HG03432 (cell line): ENCODE data around the gene TAL1.
"Not testable (repeated sequence)": the region's sequence is repeated elsewhere in the genome, so short reads cannot be mapped to it uniquely, and the experiment has no call there.

ENCODE experiments used
- ATAC-seq: cut with Tn5 transposase; IDR thresholded peaks from one replicate; pipeline ENCODE4 v1.9.1; 2021; ENCODE audit warnings: mild to moderate bottlenecking, moderate library complexity; ENCODE audit not compliant: unreplicated experiment

The TAL1 gene

DNA sequence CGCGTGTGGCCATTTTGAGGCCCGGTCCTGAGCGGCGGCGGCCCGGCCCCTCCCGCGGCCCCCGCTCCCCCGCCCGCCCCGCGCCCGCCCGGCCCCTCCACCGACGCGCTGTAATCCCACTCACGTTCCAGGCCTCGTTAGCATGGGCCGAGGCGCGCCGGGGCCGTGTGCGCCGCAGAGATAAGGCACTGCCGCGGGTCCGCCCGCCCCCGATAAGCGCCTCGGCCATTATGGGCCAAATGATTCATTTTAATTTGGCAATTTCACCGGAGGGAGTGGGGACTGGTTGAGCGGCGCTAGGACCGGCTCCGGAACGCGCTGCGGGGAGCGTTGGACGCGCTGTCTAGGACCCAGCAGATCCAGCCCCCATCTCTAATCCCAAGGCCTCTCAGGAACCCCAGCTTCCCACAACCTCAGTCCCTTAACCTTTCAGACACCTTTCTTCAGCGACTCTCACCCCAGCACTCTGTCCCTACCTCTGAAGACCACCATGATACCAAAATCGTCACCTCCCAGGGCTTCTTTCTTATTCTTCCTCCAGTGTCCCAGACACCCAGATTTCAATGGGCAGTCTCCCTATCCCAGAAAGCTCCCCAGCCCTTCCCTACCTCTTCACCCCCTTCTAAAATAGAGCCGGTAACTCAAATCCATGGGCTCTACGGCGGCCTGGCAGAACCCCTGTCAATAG is at the start of gene TAL1:
Gene TAL1 (minus strand): TSS at position 39 of the 688 bp plus-strand sequence. CDS start 6,337 bp downstream, outside the sequence.
- ATAC-seq, result no peak

DNA sequence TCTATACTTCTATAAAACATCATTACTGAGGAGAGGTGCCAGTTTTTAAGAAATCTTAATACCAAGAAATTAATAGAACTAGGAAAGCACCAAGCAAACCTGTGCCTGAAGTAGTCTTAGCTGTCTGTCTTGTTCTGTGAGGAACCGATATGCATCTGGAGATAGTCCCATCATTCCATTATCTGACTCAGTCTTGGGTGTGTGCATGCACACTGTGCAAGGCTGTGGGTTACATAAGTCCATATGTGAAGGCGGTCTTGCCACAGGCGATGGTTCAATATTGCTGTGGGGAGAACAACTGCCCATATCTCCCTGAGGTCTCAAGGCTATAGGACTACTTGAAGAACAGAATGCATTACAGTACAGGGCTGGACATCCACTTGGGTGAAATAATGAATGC is 48.1 kb upstream of the TAL1 start:
- no peak for ATAC-seq

DNA sequence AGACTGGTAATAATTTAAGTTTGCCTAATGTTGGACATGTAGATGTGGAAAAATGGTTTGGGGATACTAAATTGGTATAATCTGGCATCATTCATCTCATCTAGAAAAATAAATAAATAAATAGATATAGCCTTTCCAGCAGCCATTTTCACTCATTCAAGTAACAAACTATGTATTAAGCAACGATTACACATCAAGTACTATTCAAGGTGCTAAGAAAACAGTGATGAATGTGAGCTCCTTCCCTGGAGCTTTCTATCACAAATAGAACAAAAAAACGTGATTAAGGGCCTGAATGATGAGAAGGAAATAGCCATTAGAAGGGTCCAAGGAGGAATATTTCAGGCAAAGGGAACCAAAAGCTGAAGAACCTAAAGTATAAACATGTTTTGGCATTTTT is 44.8 kb upstream of the TAL1 start:
- no peak for ATAC-seq

DNA sequence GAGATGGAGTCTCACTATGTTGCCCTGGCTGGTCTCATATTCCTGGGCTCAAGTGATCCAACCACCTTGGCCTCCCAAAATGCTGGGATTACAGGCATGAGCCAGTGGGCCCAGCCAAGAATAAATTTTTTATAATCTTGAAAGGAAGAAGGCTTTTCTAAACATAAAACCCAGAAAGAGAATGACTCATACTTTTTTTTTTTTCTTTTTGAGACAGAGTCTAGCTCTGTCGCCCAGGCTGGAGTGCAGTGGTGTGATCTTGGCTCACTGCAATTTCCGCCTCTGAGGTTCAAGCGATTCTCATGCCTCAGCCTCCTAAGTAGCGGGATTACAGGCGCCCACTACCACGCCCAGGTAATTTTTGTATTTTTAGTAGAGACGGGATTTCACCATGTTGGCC is 43.8 kb upstream of the TAL1 start:
- ATAC-seq, result not testable (repeated sequence)

DNA sequence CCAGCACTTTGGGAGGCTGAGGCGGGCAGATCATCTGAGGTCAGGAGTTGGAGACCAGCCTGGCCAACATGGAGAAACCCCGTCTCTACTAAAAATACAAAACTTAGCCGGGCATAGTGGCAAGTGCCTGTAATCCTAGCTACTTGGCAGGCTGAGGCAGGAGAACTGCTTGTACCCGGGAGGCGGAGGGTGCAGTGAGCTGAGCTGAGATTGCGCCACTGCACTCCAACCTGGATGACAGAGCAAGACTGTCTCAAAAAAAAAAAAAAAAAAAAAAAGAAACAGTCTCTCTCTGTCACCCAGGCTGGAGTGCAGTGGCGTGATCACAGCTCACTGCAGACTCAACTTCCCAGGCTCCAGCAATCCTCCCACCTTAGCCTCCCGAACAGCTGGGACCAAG is 33.5 kb upstream of the TAL1 start:
- ATAC-seq, result not testable (repeated sequence)

DNA sequence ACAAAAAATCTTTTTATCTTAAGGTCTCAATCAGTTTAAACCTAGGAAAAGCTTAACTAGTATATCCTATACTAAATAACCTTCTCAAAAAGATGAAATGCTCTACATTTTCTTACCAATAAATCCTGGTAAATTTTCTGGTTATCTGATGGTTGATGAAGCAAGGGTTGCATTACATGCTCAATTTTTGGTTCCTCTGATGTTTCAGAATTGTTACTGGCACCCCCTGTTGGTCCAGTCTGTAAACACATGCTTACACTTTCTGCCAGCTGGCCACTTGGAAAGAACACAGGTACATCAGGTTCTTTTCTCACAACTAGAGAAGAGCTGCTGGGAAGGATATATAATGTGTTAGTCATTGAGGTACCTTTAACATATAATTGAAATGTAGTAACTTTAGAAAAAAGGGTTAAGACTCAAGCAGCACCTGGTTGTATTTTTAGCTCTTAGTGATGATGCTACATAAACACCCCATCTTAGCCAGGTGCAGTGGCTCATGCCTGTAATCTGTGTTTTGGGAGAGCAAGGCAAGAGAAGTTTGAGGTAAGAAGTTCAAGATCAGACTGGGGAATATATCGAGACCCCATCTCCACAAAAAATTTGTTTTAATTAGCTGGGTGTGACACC is 30.9 kb upstream of the TAL1 start:
- no peak for ATAC-seq

DNA sequence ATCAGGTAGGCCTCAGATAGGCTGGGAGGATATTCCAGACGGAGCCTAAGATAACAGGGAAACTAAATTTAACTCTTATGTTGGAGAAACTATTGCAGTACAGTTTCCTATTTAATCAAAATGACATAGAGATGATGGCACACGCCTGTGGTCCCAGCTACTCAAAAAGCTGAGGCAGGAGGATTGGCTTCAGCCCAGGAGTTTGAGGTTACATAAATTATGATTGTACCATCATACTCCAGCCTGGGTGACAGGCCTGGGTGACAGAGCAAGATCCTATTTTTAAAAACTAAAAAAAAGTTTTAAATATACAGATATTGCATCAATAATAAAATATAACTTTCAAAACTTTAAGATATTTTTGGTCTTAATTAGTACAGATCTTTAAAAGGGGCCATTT is 25.2 kb upstream of the TAL1 start:
- ATAC-seq, result no peak

DNA sequence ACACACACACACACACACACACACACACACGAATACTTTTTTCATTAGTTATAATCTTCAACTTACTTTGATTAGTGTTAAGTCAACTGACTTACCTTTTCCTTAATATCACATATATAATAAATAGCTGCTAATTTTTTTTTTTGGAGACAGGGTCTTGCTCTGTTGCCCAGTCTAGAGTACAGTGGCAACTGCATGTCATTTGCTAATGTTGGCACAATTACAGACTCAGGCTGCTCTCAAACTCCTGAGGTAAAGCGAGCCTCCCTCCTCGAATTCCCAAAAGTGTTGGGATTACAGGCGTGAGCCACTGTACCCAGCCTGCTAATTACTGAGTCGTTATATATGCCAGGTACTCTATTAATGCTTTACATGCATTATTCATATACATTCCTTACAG is 20.8 kb upstream of the TAL1 start:
- ATAC-seq, result no peak

DNA sequence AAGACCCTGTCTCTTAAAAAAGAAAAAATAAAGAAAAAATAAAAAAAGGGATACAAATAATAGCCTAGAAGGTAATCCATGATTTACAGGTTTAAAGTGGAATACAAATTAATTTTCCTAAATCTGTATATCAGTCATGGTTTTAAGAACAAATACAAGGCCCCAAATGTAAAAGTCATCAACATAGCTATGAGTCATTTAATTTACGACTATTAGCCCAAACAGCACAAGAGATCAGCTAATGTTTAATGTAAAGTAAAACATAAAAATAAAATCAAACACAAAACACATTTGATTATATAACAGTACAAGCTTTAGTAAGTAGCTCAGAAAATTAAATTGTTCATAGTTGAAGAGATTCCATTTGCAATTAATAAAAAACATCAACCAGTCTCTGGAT is 20.3 kb upstream of the TAL1 start:
- no peak for ATAC-seq

DNA sequence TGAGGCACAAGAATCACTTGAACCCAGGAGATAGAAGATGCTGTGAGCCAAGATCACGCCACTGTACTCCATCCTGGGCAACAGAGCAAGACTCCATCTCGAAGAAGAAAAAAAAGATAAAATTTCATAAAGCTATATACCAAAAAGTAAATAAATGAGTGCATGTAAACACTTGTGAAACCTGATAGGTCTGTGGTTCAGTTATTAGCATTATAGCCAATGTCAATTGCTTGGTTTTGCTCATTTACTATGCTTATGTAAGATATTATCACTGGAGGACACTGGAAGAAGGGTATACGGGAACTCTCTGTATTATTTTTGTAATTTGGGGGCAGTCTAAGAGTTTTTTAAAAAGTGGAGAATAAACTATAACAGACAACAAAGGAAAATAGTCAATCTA is 17.7 kb upstream of the TAL1 start:
- no peak for ATAC-seq

DNA sequence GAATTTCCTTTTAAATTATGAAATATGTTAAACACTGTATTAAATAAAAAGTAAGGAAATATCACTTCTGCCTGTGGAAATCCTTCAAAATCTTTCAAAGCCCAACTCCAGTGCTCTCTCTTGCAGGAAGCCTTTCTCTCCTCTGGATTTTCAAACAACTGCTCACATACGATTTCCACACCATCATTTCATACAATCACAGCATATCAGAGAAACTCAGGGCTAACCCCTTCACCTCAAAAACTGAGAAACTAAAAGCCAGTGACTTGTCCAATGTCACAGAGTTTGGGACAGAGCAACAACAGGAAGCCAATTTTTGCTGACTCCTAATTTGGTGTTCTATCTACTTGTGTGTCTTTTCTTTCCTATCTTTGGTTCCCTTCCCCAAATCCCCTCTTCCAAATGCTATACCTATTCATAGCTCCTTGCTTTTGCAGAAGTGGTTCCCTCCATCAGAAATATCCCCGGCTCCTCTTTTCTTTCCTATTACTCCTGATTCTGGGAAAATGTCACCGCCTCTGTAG is 12.4 kb upstream of the TAL1 start:
- no peak for ATAC-seq

DNA sequence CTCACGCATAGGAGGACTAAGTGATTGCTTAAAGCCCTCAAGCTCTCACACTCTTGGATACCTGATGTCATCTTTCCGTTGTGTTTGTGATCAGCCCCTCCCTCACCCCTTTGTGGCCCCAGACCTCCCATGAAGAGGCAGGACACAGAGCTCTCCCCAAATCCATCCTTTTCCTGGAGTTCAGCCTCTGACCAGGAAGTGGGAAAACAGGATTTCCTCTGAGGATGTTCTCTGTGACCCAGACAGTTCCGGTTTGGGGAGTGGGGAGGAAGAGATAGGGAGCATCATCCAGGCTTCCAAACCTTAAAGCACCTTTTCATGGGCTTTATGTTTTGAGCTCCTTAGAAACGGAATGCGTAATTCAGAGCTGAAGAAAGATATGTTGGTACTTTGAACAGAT is 11.9 kb upstream of the TAL1 start:
- no peak for ATAC-seq

DNA sequence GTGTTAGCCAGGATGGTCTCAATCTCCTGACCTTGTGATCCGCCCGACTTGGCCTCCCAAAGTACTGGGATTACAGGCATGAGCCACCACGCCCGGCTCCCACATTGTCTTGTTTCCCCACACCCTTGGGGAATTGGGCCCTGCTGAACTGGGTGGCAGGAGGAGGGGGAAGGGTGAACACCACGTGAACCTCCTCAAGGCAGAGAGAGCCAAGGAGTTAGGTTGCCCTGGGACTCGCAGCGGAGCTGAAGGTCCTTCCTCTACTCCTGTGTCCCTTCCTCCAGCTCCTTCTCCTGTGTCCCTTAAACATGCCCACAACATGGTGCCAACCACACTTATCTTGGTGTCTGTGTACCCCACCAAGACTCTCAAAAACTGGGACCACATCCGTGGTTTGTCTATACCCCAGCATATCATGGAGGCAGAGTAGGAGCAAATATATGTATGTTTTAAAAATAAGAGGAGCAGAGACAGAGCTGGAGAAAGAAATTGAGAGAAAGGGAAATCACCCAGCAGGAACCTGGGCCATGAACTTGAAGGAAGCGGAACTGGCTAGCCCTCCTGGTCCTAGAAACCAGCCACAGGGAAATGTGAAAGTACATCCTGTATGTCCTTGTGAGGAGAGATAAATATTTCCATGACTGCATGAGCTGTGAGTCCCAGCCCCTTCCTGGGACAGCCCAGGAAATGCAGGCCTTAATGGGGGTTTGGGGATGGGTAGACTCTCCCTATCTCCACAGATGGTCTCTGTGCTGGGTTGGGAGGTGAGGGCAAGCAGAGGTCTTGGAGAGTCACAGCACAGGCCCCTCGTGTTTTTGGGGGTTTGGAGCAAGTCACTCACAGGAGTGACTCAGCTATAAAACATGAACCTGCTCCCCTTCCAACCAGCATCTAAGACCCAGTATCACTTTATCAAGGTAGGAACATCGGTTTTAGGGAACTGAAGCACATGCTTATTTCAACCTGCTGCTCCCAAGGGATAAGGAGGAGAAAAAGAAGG is 9.4 kb upstream of the TAL1 start:
- no peak for ATAC-seq

DNA sequence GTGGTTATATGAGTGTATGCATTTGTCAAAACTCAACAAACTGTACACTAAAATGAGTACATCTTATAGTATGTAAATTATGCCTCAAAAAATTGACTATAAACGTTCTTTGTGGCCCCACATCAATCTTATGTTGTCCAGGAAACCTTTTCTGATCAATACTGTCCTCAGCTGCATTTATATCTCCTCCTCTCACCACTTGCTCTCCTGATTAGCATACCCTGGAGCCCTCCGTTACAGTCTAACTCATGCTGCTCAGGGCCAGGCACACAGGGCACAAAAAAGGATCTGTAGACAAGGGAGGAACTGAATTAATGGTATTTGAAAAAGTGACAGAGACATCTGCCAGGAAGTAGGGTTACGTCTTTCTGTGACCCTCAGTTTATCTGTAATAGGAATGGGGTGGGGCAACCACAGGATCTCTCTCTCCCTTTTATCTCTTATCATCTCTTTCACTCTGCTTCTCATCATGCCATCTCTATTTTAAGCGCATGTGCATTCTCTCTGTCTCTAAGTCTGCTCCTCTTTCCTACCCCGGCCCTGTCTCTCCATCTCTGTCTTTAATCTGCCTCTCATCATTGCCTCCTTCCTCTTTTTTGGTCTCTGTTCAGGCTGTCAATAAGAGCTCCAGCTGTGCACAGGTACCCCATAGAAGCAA is 7.0 kb upstream of the TAL1 start:
- no peak for ATAC-seq

DNA sequence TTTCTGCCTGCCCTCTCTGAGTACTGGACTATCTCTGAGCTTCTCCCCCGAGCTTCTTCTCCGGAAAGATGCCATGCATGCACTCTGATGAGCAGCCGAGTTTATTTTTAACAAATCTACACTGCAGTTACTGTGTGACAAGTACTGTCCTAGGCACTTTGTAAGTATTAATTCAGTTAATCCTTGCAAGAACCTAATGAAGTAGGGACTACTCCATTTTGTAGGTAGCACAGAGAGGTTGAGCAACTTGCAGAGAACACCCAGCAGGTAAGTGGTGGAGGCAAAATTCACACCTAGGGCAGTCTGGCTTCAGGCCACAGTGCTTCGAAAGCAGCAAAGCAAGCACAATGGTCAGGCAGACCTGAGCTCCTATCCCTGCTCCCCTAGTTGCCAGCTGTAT is 3.8 kb upstream of the TAL1 start:
- no peak for ATAC-seq

DNA sequence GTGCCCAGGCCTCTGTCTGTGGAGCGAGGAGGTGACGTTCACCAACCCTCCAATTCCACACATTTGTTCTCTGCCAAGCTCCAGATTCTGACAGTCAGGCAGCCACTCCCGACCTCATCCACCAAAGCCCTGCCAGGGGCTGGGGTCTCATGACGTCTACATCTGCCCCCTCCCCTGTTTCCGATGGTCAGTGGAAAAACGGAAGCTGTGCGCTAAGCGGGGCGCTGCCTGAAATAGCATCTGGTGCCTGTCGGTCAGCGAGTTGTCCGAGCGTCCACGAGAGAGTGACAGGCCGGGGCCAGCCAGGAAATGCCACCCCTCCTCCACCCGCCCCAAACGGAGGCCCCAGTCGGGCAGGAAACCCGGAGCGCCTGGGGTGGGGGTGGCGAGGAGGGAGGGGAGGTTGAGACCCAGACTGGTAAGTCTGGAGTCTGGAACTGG is 3.2 kb upstream of the TAL1 start:
- ATAC-seq, result no peak

DNA sequence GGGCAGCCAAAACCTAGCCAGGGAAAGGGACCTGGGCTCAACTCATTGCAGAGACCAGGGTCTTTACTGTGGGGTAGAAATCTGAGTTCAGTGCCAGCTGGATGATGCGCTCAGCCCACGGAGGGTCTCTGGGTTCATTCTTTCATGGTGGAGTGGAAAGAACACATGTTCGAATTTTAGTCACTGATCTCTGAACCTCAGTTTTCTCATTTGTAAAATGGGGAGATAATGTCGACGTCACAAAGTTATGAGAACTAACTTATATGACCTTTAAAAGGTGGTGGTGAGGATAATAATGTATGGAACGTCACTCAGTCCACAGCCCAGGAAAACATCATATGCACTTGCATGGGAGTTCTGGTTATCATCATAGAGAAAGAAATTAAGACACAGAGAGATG is 1.2 kb upstream of the TAL1 start:
- ATAC-seq, result no peak

DNA sequence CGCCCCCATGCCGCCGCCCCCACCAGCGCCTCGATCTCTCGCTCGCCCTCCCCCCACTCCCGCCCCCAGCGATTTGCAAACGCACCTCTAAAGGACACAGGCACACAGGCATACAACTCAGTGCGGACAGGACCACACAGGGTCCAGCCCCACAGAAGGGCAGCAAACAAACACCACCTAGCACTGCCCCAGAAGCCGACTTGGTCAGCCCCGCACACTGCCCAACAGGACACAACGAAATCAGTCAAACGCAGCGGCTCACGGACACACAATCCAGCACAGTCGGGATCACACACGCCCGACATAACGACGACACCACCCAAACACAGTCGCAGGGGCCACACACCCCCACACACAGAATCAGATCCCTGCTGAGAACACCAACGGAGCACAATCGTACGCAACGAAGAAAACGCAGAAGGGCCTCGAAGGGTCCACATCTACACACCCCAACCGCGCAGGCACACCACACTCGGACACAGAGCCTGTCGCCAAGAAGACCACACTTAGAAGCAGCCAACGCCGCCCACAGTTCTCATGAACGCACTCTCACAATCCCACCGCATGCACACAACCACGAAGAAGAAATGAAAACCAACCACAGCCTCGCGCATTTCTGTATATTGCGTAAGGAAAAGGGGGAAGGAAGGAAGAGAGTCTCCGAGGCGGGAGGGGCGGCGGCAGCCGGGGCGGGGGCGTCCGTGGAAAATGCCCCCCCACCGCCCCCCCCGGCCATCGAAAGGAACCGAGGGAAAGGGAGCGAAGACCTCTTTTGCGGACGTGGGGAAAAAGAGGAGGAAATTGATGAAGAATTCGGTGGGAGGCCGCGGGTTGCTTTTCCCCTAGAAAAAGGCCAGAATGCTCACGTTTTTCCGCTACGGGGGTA is 481 bp downstream of the TAL1 start:
- ATAC-seq, result no peak

DNA sequence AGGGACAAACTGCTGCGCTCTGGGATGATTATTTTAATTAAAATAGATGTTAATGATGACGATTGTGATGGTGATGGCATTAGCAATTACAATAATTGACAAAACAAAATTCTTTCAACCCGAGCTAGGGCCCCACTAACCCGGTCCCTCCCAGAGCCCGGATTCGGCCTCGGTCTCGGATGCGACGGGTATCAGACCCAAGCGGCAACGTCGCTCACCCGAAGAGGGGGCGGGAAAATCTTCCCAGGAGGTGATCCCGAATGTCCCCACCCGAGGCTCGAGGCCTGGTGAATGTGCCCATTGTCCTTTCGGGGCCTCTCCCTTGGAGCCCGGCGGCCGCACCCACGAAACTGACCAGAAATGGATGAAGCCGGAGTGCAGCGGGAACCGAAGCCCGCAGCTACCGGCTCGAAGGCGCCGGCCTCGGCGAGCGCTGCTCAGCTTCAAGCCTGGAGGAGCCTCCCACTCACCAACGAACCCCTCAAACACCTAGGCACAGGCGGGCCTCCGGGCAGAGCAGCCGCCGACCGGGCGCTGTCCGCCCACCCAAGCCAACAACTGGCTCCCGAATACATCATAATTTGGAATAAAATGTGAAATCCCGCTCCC is 1.2 kb downstream of the TAL1 start:
- no peak for ATAC-seq
